K562 (cell line): Measurements from ENCODE around the gene B3GAT3. TPM values are rescaled to one million over a fixed set of nuclear protein-coding genes. Genes with fewer than 3 reads are reported as not detected.

Experiments used
- ARID1B ChIP-seq: fragments of 450-650 bp; IDR thresholded peaks from 2 replicates; pipeline ENCODE4 v1.6.1; 2016; ENCODE audit warnings: antibody characterized with exemption, mild to moderate bottlenecking, inconsistent platforms
- ARID4B ChIP-seq: sonication (generic); formaldehyde crosslinking; IDR thresholded peaks from 2 replicates; pipeline ENCODE4 v1.8.0; 2022; ENCODE audit warnings: mild to moderate bottlenecking, missing genetic modification reagents
- ATF2 ChIP-seq: sonication (generic); formaldehyde crosslinking; IDR thresholded peaks from 2 replicates; pipeline ENCODE4 v1.8.1; 2022; ENCODE audit warnings: missing genetic modification reagents
- ATF4 ChIP-seq: fragments of 450-650 bp; formaldehyde crosslinking; IDR thresholded peaks from 2 replicates; pipeline ENCODE4 v1.4.0; 2022; ENCODE audit warnings: mild to moderate bottlenecking, moderate library complexity
- BDP1 ChIP-seq: IDR thresholded peaks from 3 replicates; pipeline ENCODE4 v1.6.1; 2011; ENCODE audit not compliant: insufficient read length, insufficient read depth
- C11orf30 ChIP-seq: fragments of 450-650 bp; IDR thresholded peaks from 2 replicates; pipeline ENCODE4 v1.6.1; 2016; ENCODE audit warnings: low read depth, mild to moderate bottlenecking
- EP300 ChIP-seq: IDR thresholded peaks from 2 replicates; pipeline ENCODE4 v1.6.1; 2012; ENCODE audit warnings: low read length, improper control_type of control experiment
- GATAD2B ChIP-seq: fragments of 450-650 bp; IDR thresholded peaks from 2 replicates; pipeline ENCODE4 v1.6.1; 2017; ENCODE audit warnings: mild to moderate bottlenecking, borderline replicate concordance
- GTF2B ChIP-seq: IDR thresholded peaks from 2 replicates; pipeline ENCODE4 v1.6.1; 2011; ENCODE audit not compliant: insufficient read length; ENCODE audit errors: extremely low read depth
- GTF2E2 ChIP-seq: fragments of 200-800 bp; sonication (Bioruptor generic); IDR thresholded peaks from 2 replicates; pipeline ENCODE4 v1.6.1; 2016; ENCODE audit warnings: missing genetic modification characterization, missing compliant biosample characterization
- ILK ChIP-seq: fragments of 450-650 bp; IDR thresholded peaks from 2 replicates; pipeline ENCODE4 v1.6.1; 2016; ENCODE audit warnings: missing genetic modification characterization, low read depth, mild to moderate bottlenecking, missing compliant biosample characterization, moderate library complexity, borderline replicate concordance
- KAT2B ChIP-seq: IDR thresholded peaks from one replicate; pipeline ENCODE4 v1.6.1; 2012; ENCODE audit warnings: low read depth, mild to moderate bottlenecking, control low read depth, inconsistent platforms, low read length, moderate library complexity
- NR3C1 ChIP-seq: sonication (generic); formaldehyde crosslinking; IDR thresholded peaks from 2 replicates; pipeline ENCODE4 v1.8.1; 2022; ENCODE audit warnings: missing genetic modification reagents
- PHB ChIP-seq: fragments of 250-450 bp; sonication (Bioruptor Pico); IDR thresholded peaks from 2 replicates; pipeline ENCODE4 v1.5.0; 2021
- POLR2A ChIP-seq: fragments of 450-650 bp; conservative IDR thresholded peaks from 2 replicates; pipeline ENCODE4 v1.6.1; 2016
- RAD51 ChIP-seq: fragments of 450-650 bp; IDR thresholded peaks from 2 replicates; pipeline ENCODE4 v1.7.1; 2016; ENCODE audit warnings: low read depth, mild to moderate bottlenecking, borderline replicate concordance
- RBBP5 ChIP-seq: fragments of 200-600 bp; sonication (generic); IDR thresholded peaks from 2 replicates; pipeline ENCODE4 v1.6.1; 2012; ENCODE audit warnings: borderline replicate concordance, mild to moderate bottlenecking, low read length, control low read depth, inconsistent platforms; ENCODE audit not compliant: insufficient read depth, poor library complexity, severe bottlenecking
- SETDB1 ChIP-seq: IDR thresholded peaks from one replicate; pipeline ENCODE4 v1.6.1; 2012; ENCODE audit warnings: low read length, control low read depth, inconsistent platforms
- SMC3 ChIP-seq: conservative IDR thresholded peaks from 2 replicates; pipeline ENCODE4 v1.6.1; 2011; ENCODE audit warnings: low read depth, low read length, improper control_type of control experiment; ENCODE audit not compliant: insufficient read depth
- SUPT5H ChIP-seq: fragments of 450-650 bp; IDR thresholded peaks from 2 replicates; pipeline ENCODE4 v1.6.1; 2016
- TEAD2 ChIP-seq: fragments of 450-650 bp; IDR thresholded peaks from 2 replicates; pipeline ENCODE4 v1.6.1; 2016; ENCODE audit warnings: missing genetic modification characterization, control low read depth, missing compliant biosample characterization
- USF2 ChIP-seq: sonication (generic); formaldehyde crosslinking; IDR thresholded peaks from 2 replicates; pipeline ENCODE4 v1.5.0; 2020; ENCODE audit warnings: missing genetic modification reagents
- ZNF780A ChIP-seq: fragments of 250-450 bp; sonication (Bioruptor Pico); IDR thresholded peaks from 2 replicates; pipeline ENCODE4 v1.5.0; 2021; ENCODE audit warnings: mild to moderate bottlenecking
- ZNF785 ChIP-seq: fragments of 250-450 bp; sonication (Bioruptor Pico); IDR thresholded peaks from 2 replicates; pipeline ENCODE4 v1.4.0; 2020; ENCODE audit warnings: mild to moderate bottlenecking
- polyA plus RNA-seq, 8 experiments: library from polyadenylated mRNA; depleted of rRNA in 4 of 8; stranded (reverse) in 5 of 8; unstranded in 3 of 8; fragments of >200 nt; fragmentation: Nextera tagmentation in 2 of 8; fragmentation: Illumina TruSeq in 1 of 8; extraction: Ambion mirVana in 2 of 8; extraction: Trizol in 1 of 8; gene quantifications; 2 replicates each; pipeline versions ENCODE4 v1.2.1 to v1.2.3, GENCODE V29; 2011 to 2014; ENCODE audit warnings: inconsistent platforms in 1 of 8, missing spikeins in 1 of 8
- total RNA-seq, 7 experiments: library from RNA; depleted of rRNA in 6 of 7; stranded (reverse); fragments of >200 nt in 6 of 7; fragmentation: Illumina TruSeq in 2 of 7; extraction: Trizol in 2 of 7; gene quantifications; 2 replicates each; pipeline versions ENCODE4 v1.2.1 to v1.2.3, GENCODE V29; 2011 to 2021; ENCODE audit warnings: low replicate concordance in 1 of 7

Gene B3GAT3
- total and polyA plus RNA-seq, 9 of the 15 experiments (the other 6 are each of a cell fraction or from before 2014, with no cell fraction given) = 0.30 to 64.0 (median 21.4) TPM

- no peak for TF ChIP-seq USF2
- no peak for TF ChIP-seq GATAD2B
- no peak for TF ChIP-seq PHB
- no peak for TF ChIP-seq SMC3
- no peak for TF ChIP-seq RBBP5
- no peak for TF ChIP-seq ARID4B
- TF ChIP-seq NR3C1 (CRISPR knock-in tag) = no peak
- 0 out of 2 replicates have a peak, but pooled peaks have one; percentile 15 for TF ChIP-seq ARID1B
- no peak for TF ChIP-seq ZNF780A (CRISPR knock-in tag)
- no peak for TF ChIP-seq KAT2B
- TF ChIP-seq SUPT5H = no peak
- TF ChIP-seq RAD51 = no peak
- no peak for TF ChIP-seq ATF2 (CRISPR knock-in tag)
- TF ChIP-seq GTF2E2 = no peak
- no peak for TF ChIP-seq BDP1
- no peak for TF ChIP-seq SETDB1
- TF ChIP-seq ATF4 (CRISPR knock-in tag) = no peak
- no peak for TF ChIP-seq EP300
- no peak for TF ChIP-seq ILK (tag)
- TF ChIP-seq TEAD2 = no peak
- TF ChIP-seq C11orf30 = peak; percentile 83
- TF ChIP-seq ZNF785 = no peak
- 0 out of 2 replicates have a peak, but pooled peaks have one; percentile 28 for TF ChIP-seq POLR2A
- TF ChIP-seq GTF2B = no peak
Observed at GRCh38 chr11:62614275-62614674, 7.5 kb downstream of the B3GAT3 start (continued).
